Mammary epithelial cell (primary cell): ENCODE data around the gene WHRN.

Source experiments
- EZH2 ChIP-seq: IDR thresholded peaks from 2 replicates; pipeline ENCODE4 v1.6.1; 2012; ENCODE audit warnings: low read length, inconsistent platforms, borderline replicate concordance
- TF ChIP-seq, protein P1 (sequence below), 2 donors: IDR thresholded peaks in 1 of 2; conservative IDR thresholded peaks in 1 of 2; 2 replicates each; pipeline ENCODE4 v1.5.1; 2011 to 2012; ENCODE audit warnings: inconsistent platforms in 2 of 2, low read length in 2 of 2, mild to moderate bottlenecking in 2 of 2, control low read depth in 1 of 2, low read depth in 1 of 2; ENCODE audit not compliant: insufficient read depth in 1 of 2; ENCODE audit errors: extremely low read depth in 1 of 2

DNA sequence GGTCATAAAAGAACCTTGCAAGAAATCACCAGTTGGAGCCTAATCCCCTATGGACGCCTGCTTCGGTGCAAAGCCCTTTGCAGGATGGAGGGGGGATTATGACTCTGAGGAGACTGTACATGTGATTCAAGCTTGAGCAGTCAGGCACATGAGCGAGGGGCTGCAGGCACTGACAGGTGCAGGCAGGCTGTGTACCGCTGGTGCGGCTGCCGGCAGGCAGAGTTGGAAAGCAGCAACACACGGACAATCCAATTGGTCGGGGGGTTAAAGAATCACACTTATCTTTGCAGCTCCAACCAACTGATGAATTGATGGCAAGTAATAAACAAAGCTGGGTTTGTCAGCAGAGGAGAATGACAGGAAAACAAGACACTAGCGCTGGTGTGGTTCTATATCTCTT, 5.7 kb downstream of the WHRN start:
- TF ChIP-seq, protein P1, sequence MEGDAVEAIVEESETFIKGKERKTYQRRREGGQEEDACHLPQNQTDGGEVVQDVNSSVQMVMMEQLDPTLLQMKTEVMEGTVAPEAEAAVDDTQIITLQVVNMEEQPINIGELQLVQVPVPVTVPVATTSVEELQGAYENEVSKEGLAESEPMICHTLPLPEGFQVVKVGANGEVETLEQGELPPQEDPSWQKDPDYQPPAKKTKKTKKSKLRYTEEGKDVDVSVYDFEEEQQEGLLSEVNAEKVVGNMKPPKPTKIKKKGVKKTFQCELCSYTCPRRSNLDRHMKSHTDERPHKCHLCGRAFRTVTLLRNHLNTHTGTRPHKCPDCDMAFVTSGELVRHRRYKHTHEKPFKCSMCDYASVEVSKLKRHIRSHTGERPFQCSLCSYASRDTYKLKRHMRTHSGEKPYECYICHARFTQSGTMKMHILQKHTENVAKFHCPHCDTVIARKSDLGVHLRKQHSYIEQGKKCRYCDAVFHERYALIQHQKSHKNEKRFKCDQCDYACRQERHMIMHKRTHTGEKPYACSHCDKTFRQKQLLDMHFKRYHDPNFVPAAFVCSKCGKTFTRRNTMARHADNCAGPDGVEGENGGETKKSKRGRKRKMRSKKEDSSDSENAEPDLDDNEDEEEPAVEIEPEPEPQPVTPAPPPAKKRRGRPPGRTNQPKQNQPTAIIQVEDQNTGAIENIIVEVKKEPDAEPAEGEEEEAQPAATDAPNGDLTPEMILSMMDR (conservative IDR thresholded peaks at IDR 0.05 in 1 of 2, IDR thresholded peaks at IDR 0.05 in 1 of 2; ENCODE audit: extremely low read depth in 1 of 2, insufficient read depth in 1 of 2, low read depth in 1 of 2, low read length in 2 of 2): no peak
- no peak for TF ChIP-seq EZH2
